ENCODE results near the gene GPHB5.
A peak's percentile ranks its signal among the peaks of the same experiment; 100 is the strongest.
"Not testable (repeated sequence)": the region's sequence is repeated elsewhere in the genome, so short reads cannot be mapped to it uniquely, and the experiment has no call there.

The GPHB5 gene

DNA sequence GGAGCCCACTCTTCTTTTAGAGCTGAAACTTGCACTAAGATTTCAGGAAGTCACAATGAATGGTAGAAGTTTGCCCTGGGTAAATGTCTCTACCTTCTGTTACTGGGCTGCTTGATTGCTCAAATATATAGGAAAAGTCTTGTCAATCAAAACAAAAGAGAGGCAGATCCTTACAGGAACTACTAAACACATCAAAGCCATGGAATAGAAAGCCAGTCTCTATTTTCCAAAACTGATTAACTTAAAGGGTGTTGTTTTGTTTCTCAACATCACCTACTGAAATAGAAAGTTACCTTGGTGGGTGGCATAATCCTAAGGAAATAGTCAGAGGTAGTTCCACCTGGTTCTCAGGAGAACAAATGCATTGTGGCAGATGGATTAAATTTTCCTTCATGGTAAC is at the start of gene GPHB5:
TSS of gene GPHB5 (minus strand) at position 101 of the 400 bp plus-strand sequence. CDS start 1,086 bp downstream, outside the sequence.
- no peak for DNase-seq

- no peak for DNase-seq
Observed at GRCh38 chr14:63367742-63368364, 49.1 kb upstream of the GPHB5 start.

GRCh38 chr14:63362389-63362819 is 43.7 kb upstream of the GPHB5 start:
- no peak for DNase-seq

GRCh38 chr14:63361790-63362189 is 43.1 kb upstream of the GPHB5 start:
- DNase-seq, result no peak

GRCh38 chr14:63357841-63358240 is 39.1 kb upstream of the GPHB5 start:
- DNase-seq, result no peak

DNA sequence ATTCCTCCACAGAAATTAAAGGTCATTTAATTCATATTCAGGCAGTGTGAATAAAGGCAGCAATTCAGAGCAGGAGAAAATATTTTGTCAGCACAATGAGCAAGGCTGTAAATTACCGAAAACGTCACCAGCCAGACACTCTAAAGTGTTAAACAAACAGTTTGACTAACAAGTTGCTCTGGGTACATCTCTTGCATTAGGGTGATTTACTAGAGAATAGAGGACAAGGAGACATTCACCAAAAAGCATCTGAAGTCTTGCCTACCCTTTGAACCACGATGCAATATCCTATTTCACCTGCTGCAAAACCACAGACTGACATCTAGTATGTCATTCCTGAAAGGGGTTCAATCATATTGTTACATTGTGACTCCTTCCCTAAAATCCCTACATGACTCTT is 27.1 kb upstream of the GPHB5 start:
- no peak for DNase-seq

- DNase-seq, result no peak
Observed at GRCh38 chr14:63344336-63344735, 25.6 kb upstream of the GPHB5 start.

GRCh38 chr14:63343878-63344277 is 25.1 kb upstream of the GPHB5 start:
- DNase-seq, result no peak

DNA sequence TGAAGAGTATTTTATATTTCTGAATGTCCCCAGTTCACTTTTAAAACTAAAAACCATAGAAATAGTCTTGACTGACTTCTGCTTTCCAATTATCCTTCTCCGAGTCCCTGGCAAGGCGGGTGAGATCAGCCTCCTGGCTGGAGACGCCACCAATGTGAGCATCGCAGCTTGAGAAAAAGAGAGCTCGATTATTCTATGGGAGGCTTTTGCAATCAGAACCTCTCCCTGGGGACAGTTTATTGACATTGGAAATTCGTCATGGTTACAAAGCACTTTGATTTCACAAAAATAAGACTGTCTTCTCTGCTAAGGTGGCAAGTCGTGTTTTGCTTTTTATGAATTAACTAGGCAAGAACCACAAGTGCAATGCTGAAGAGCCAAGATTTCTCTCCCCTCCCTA is 23.6 kb upstream of the GPHB5 start:
- no peak for DNase-seq

GRCh38 chr14:63328787-63329737 is 10.3 kb upstream of the GPHB5 start:
- DNase-seq, result no peak

- no peak for DNase-seq
Observed at GRCh38 chr14:63326840-63327239, 8.1 kb upstream of the GPHB5 start.

GRCh38 chr14:63322897-63323573 is 4.3 kb upstream of the GPHB5 start:
- DNase-seq, result no peak

- DNase-seq, result no peak
Observed at GRCh38 chr14:63322472-63322871, 3.7 kb upstream of the GPHB5 start.

DNA sequence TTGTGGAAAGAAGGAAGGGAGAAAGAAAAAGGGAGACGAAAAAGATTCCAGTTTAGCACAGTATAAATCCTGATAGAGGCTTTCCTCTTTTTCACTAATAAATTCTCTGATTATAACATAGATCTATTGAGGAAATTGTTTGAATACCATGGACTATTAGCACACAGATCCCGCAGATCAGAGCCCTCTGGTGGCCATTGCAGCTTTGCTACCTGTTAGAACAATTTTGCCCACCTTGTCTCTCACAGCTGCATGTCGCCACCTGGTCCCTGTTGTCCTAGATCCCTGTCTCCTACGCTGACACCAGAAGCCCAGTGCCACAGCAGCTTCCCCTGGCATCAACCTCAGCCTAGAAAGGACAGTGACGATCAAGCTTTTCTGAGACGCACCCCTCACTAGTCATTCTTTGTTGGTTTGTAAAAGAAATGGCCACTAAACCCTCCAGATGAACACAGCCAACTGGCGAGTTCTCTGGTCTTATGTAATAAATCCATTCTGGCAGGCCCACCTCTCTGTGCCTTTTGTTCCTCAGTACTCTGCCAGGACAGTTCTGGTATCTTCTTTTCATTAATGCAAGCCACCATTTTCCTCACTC is 9.9 kb downstream of the GPHB5 start:
- DNase-seq, result peak; percentile 10

- DNase-seq, result not testable (repeated sequence)
Observed at GRCh38 chr14:63304429-63304828, 14.3 kb downstream of the GPHB5 start.

GRCh38 chr14:63301891-63302534 is 16.7 kb downstream of the GPHB5 start:
- DNase-seq, result no peak

DNA sequence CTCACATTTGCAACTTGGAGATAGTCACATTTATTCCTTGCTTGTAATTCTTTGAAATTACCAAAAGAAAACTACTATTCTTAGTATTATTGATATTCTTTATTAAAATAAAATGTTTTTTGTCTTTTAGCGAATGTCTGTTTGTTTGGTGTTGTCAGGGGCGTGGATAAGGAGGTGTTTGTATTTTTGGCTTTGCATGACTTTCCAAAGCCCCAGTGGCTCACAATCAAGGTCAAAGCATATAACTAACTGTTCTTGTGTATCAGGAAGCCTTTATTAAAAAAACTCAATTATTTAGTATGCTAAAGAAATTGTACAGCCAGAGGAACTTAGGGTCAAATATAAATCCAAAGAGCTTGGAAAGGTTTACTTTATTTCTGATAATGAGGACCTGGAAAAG is 17.9 kb downstream of the GPHB5 start:
- DNase-seq, result no peak

DNA sequence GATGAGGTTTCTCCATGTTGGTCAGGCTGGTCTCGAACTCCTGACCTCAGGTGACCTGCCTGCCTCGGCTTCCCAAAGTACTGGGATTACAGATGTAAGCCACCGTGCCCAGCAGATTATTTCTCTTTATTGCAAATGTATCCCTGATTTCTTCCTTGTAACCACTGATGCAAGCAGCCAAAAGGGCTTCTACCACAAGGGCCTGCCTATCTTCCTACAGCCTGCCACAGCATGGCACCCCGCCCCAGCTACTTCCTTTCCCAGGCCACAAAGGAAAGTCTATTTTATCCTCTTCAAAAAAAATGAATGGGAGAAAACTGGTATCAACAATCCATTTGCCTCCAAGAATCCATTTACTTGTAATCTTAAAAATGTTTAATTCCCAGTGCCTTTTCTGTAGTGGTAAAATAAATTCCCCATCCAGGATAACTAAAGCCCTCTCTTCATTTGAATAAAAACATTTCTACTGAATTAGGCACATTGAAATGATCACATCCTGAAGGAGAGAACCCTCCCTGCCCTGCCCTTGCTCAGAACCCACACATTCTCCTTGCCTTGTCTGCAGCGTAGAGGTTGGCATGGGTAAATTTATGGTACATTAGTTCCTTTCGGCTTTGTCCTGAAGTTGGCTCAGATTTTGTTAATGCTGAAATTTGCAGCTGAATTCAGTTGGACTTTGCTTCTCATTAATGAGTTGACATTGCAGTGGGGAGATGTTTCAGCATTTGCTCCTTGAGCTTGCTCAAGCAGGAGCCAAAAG is 19.2 kb downstream of the GPHB5 start:
- peak; percentile 59 for DNase-seq

DNA sequence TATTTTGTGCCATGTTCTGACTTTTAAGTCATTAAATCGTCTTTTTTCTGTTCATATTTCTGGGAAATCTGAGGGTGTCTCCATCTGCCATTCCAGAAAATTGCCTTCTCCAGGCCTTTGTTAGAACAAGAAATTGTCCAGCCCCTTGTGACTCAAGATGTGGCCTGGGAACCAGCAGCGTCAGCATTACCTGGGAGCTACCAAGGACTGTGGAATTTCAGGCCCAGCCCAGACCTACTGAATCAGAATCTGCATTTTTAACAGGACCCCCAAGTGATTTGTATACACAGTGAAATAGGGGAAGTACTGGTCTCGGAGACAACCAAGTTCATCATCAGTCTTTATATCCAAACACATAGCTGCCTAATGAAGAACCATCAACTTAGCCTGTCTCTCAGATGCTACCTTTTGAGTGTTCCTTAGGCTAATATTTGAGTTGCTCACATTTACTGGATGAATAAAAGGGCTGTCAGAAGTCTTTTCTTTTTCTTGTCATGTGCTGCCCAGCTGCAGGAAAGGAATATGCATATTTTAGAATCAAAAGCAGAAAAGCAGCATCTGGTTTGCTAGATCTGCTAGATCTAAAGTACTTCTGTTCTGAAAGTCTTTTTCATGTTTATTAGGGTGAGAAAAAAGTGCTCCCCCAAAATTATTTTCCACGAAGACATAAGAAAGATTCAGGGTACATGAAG is 21.2 kb downstream of the GPHB5 start:
- no peak for DNase-seq

DNA sequence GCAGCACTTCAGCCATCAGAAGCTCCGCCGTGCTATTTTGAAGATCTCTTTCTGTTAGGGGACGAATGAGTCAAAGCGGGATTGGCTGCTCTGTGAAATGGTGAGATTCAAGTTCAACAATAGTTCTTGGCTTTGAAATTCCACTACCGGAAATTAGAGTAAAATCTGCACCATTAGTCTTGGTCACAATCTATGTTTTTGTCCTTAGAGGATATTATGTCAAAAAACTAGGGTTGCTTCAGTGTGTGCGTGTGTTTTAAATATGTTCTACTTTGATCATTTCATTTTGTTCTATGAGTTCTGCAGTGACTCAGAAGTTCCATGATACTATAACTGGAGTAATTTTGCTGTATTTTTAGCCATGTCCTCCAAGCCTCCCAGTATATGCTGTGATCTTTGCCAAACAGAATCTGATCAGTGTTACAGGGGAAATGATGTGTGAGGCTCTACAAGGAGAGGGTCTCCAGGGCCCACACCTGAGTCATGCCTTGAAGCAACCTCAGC is 22.6 kb downstream of the GPHB5 start:
- DNase-seq, result no peak

DNA sequence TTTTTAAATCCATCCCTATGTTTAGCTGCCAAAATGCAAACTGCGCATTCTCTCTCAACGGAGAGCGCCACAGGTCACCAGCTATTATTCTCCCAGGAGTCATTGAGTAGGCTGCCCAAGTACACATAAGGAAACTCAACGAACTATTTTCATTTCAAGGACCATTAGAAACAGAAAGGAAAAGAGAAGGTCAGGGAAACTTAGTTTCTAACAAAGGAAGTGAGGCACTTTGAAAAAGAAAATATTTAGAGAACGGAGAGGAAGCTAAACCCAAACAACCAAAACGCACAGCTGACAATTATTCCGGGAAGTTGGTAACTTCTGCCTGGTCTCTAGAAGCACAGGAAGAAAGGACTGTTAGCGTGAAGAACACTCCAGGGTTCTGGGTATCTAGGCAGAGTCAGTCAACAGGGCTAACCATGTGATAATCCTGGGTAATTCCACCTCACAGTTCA is 23.5 kb downstream of the GPHB5 start:
- DNase-seq, result no peak

All from hematopoietic multipotent progenitor cell treated with erythropoietin and hydrocortisone succinate and interleukin-3 and kit ligand, for 4 days (in vitro differentiated cells).